HCT116 (cell line): Measurements from ENCODE around the gene RINL. TPM values are rescaled to one million over a fixed set of nuclear protein-coding genes. Genes with fewer than 3 reads are reported as not detected.

Experiments used
- ATAC-seq: fragments of 200-7000 bp; cut with Tn5 transposase; 2 replicates; pipeline ENCODE4 v1.9.1; 2020; ENCODE audit warnings: mild to moderate bottlenecking, moderate library complexity
- BruUV-seq: library from RNA; stranded (reverse); fragments of 400-500 nt; replicated peaks from 2 replicates; lab custom pipeline; 2021; lab: Mats Ljungman, UMichigan
- CTCF ChIA-PET: fragments of 300-600 bp; sonication (Branson Sonifier 250); formaldehyde crosslinking; loops from one replicate; lab custom pipeline; 2021; ENCODE audit warnings: antibody characterized with exemption; lab: Charles Lee
- POLR2A ChIA-PET: fragments of 300-600, 350-600 bp; sonication (Branson Sonifier 250); formaldehyde crosslinking; loops from one replicate; lab custom pipeline; 2021; ENCODE audit warnings: antibody characterized with exemption; lab: Charles Lee
- RAD21 ChIA-PET, 2 experiments: fragments of 300-600 bp; sonication (Branson Sonifier 250); formaldehyde crosslinking; loops; one replicate each; lab custom pipeline; 2023; ENCODE audit warnings: low total read pairs in 2 of 2; ENCODE audit not compliant: uncharacterized antibody in 2 of 2, unreplicated experiment in 2 of 2, low non-redundant PET in 1 of 2; lab: Charles Lee
- DNase-seq: peaks from one replicate; pipeline ENCODE4 v3.0.0-alpha.2; 2010; ENCODE audit warnings: low read depth, low spot score
- H2AFZ ChIP-seq: fragments of 200-600 bp; shearing (Covaris generic), sonication (generic); 2 replicates; pipeline ENCODE4 v1.6.1; 2017; ENCODE audit warnings: low read depth, mixed run types, mixed read lengths, antibody characterized with exemption, low read length; ENCODE audit not compliant: poor library complexity, severe bottlenecking
- H3K27ac ChIP-seq: 2 replicates; pipeline ENCODE4 v1.5.1; 2012; ENCODE audit warnings: low read depth, low read length
- H3K27me3 ChIP-seq: fragments of 200-600 bp; sonication (generic); 2 replicates; pipeline ENCODE4 v1.6.1; 2016; ENCODE audit warnings: mixed run types, low read length, mixed read lengths; ENCODE audit not compliant: insufficient read depth
- H3K36me3 ChIP-seq, 2 experiments: fragments of 200-500 bp in 1 of 2; fragments of 200-600 bp in 1 of 2; sonication (Bioruptor generic) in 1 of 2; sonication (generic) in 1 of 2; 2 replicates each; pipeline versions ENCODE4 v1.5.1 to v1.6.1; 2014 to 2016; ENCODE audit warnings: low read length in 2 of 2, inconsistent platforms in 1 of 2, mixed read lengths in 1 of 2, mixed run types in 1 of 2; ENCODE audit not compliant: insufficient read depth in 2 of 2, control insufficient read depth in 1 of 2
- H3K4me1 ChIP-seq, 2 experiments: fragments of 200-600 bp in 1 of 2; sonication (generic) in 1 of 2; 2 replicates each; pipeline versions ENCODE4 v1.5.1 to v1.6.1; 2012 to 2017; ENCODE audit warnings: low read length in 2 of 2, inconsistent platforms in 1 of 2, mild to moderate bottlenecking in 1 of 2, mixed read lengths in 1 of 2, mixed run types in 1 of 2, moderate library complexity in 1 of 2; ENCODE audit not compliant: insufficient read depth in 2 of 2, control insufficient read depth in 1 of 2
- H3K4me2 ChIP-seq: fragments of 200-600 bp; sonication (generic); 2 replicates; pipeline ENCODE4 v1.6.1; 2017; ENCODE audit warnings: mixed run types, low read length, mixed read lengths
- H3K4me3 ChIP-seq, 2 experiments: fragments of 200-600 bp in 1 of 2; sonication (generic) in 1 of 2; replicated peaks in 1 of 2; 2 replicates each; pipeline ENCODE4 v1.5.1; 2011 to 2016; ENCODE audit warnings: low read length in 2 of 2, control low read depth in 1 of 2, low read depth in 1 of 2, mild to moderate bottlenecking in 1 of 2, mixed read lengths in 1 of 2, mixed run types in 1 of 2
- H3K79me2 ChIP-seq: fragments of 200-600 bp; sonication (generic); 2 replicates; pipeline ENCODE4 v1.6.1; 2017; ENCODE audit warnings: mild to moderate bottlenecking, mixed run types, low read length, moderate library complexity, mixed read lengths; ENCODE audit not compliant: insufficient read depth
- H3K9ac ChIP-seq: fragments of 200-600 bp; sonication (generic); 2 replicates; pipeline ENCODE4 v1.6.1; 2016; ENCODE audit warnings: low read length, mixed read lengths
- H3K9me2 ChIP-seq: fragments of 200-600 bp; sonication (generic), shearing (Covaris generic); 2 replicates; pipeline ENCODE4 v1.6.1; 2017; ENCODE audit warnings: mixed run types, mild to moderate bottlenecking, moderate library complexity; ENCODE audit not compliant: insufficient read depth
- H3K9me3 ChIP-seq, 2 experiments: fragments of 200-500 bp in 1 of 2; fragments of 200-600 bp in 1 of 2; sonication (Bioruptor generic) in 1 of 2; sonication (generic) in 1 of 2; 2 replicates each; pipeline ENCODE4 v1.6.1; 2014 to 2017; ENCODE audit warnings: low read length in 2 of 2, mixed read lengths in 2 of 2, inconsistent platforms in 1 of 2, low read depth in 1 of 2, mild to moderate bottlenecking in 1 of 2, mixed run types in 1 of 2, moderate library complexity in 1 of 2; ENCODE audit not compliant: control insufficient read depth in 1 of 2, insufficient read depth in 1 of 2
- H4K20me1 ChIP-seq: fragments of 200-600 bp; sonication (generic), shearing (Covaris generic); 2 replicates; pipeline ENCODE4 v1.6.1; 2017; ENCODE audit warnings: mixed run types, mild to moderate bottlenecking, moderate library complexity; ENCODE audit not compliant: insufficient read depth
- EGR1 ChIP-seq: IDR thresholded peaks from 2 replicates; pipeline ENCODE4 v1.6.1; 2012; ENCODE audit warnings: low read depth
- MAX ChIP-seq: IDR thresholded peaks from 2 replicates; pipeline ENCODE4 v1.6.1; 2012
- RAD21 ChIP-seq: IDR thresholded peaks from 2 replicates; pipeline ENCODE4 v1.6.1; 2012; ENCODE audit warnings: low read depth, mild to moderate bottlenecking
- SIN3A ChIP-seq: IDR thresholded peaks from 2 replicates; pipeline ENCODE4 v1.6.1; 2012; ENCODE audit warnings: low read depth
- intact Hi-C: fragments of 100-400 bp; cut with micrococcal nuclease; formaldehyde crosslinking; loops from 2 replicates; pipeline ENCODE4 v1.10.0; 2022
- total RNA-seq: library from RNA; stranded (reverse); gene quantifications from one replicate; pipeline ENCODE4 v1.2.1, GENCODE V29; 2021; ENCODE audit not compliant: unreplicated experiment
- TF ChIP-seq, protein P1 (sequence below): IDR thresholded peaks from 2 replicates; pipeline ENCODE4 v1.6.1; 2011; ENCODE audit warnings: mild to moderate bottlenecking, low read length, moderate library complexity; ENCODE audit not compliant: insufficient replicate concordance; ENCODE audit errors: extremely low read depth

RINL gene
- total RNA-seq, 1 experiment from 2014 or later, result 28.6 TPM

GRCh38 chr19:38900202-38900629, 22.1 kb upstream of the RINL start:
- ATAC-seq, result no peak
- intact Hi-C loops, result no loop called here
- Histone ChIP-seq H3K79me2 (peaks cover 20% of the 10 kb centered on the region), H4K20me1 (no peaks in the 10 kb centered on the region), H3K4me2 (peak overlapping the region; percentile 79), H3K27ac (peak overlapping the region; percentile 59), H3K27me3 (no peaks in the 10 kb centered on the region), H3K9ac (peak overlapping the region; percentile 74), H2AFZ (no peak overlapping the region), H3K36me3 (no peaks in the 10 kb centered on the region; a peak in 1 of 4 replicates), H3K4me1 (peaks cover 0 to 18% of the 10 kb centered on the region in 2 experiments; a peak in 2 of 4 replicates), H3K9me2 (no peaks in the 10 kb centered on the region), H3K9me3 (peaks cover 0 to 5% of the 10 kb centered on the region in 2 experiments; a peak in 1 of 4 replicates), H3K4me3 (peak overlapping the region; percentile 68 to 85)
- ChIA-PET CTCF (interaction anchor here (0.8 to 1.5 kb wide), 6 partner anchors 13 to 498 kb away, joined by 3 to 12 read pairs (median 4); partner anchors contain the start of genes FAM98C, MRPS12 and SARS2), RAD21 (no interaction called here), POLR2A (interaction anchor here (1.2 to 1.7 kb wide), 4 partner anchors 12 to 30 kb away, joined by 3 to 7 read pairs (median 4); partner anchors contain the start of genes MRPS12, RINL and SARS2)
- no peak for TF ChIP-seq EGR1
- no peak for TF ChIP-seq MAX
- TF ChIP-seq, protein P1, sequence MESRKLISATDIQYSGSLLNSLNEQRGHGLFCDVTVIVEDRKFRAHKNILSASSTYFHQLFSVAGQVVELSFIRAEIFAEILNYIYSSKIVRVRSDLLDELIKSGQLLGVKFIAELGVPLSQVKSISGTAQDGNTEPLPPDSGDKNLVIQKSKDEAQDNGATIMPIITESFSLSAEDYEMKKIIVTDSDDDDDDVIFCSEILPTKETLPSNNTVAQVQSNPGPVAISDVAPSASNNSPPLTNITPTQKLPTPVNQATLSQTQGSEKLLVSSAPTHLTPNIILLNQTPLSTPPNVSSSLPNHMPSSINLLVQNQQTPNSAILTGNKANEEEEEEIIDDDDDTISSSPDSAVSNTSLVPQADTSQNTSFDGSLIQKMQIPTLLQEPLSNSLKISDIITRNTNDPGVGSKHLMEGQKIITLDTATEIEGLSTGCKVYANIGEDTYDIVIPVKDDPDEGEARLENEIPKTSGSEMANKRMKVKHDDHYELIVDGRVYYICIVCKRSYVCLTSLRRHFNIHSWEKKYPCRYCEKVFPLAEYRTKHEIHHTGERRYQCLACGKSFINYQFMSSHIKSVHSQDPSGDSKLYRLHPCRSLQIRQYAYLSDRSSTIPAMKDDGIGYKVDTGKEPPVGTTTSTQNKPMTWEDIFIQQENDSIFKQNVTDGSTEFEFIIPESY, result no peak
- TF ChIP-seq SIN3A, result no peak
- TF ChIP-seq RAD21, result no peak
- DNase-seq, result no peak
- BruUV-seq, result TSS peak; percentile 82
